MCF 10A (cell line): ENCODE results near the gene SPDYE2B. TPM values are rescaled to one million over a fixed set of nuclear protein-coding genes. Genes with fewer than 3 reads are reported as not detected.
"Not testable (repeated sequence)": the region's sequence is repeated elsewhere in the genome, so short reads cannot be mapped to it uniquely, and the experiment has no call there.

Source experiments
- BruUV-seq: library from RNA; stranded (reverse); fragments of 400-500 nt; replicated peaks from 2 replicates; lab custom pipeline; 2021; lab: Mats Ljungman, UMichigan
- CTCF ChIA-PET: fragments of 300-600 bp; sonication (Branson Sonifier 250); formaldehyde crosslinking; extraction: SDS; loops from one replicate; lab custom pipeline; 2021; ENCODE audit warnings: antibody characterized with exemption, inconsistent platforms; lab: Yijun Ruan, JAX
- POLR2A ChIA-PET: fragments of 300-600, 350-650 bp; sonication (Branson Sonifier 250); formaldehyde crosslinking; extraction: SDS; loops from one replicate; lab custom pipeline; 2020; ENCODE audit warnings: antibody characterized with exemption, inconsistent platforms; lab: Yijun Ruan, JAX
- DNase-seq: peaks from one replicate; pipeline ENCODE4 v3.0.0-alpha.2; 2018; ENCODE audit not compliant: unreplicated experiment
- H3K27ac Mint-ChIP-seq: one replicate; pipeline ENCODE4 v1.8.0; 2022; ENCODE audit warnings: mild to moderate bottlenecking, low read depth, mixed read lengths; ENCODE audit not compliant: unreplicated experiment
- H3K27me3 Mint-ChIP-seq: one replicate; pipeline ENCODE4 v1.8.0; 2022; ENCODE audit warnings: mixed read lengths; ENCODE audit not compliant: insufficient read depth, unreplicated experiment
- H3K36me3 Mint-ChIP-seq: one replicate; pipeline ENCODE4 v1.8.0; 2022; ENCODE audit warnings: mild to moderate bottlenecking, moderate library complexity, mixed read lengths; ENCODE audit not compliant: insufficient read depth, unreplicated experiment
- H3K4me1 Mint-ChIP-seq: one replicate; pipeline ENCODE4 v1.8.0; 2022; ENCODE audit warnings: mixed read lengths; ENCODE audit not compliant: insufficient read depth, unreplicated experiment
- H3K4me3 Mint-ChIP-seq: one replicate; pipeline ENCODE4 v1.8.0; 2022; ENCODE audit warnings: mild to moderate bottlenecking, moderate library complexity, mixed read lengths; ENCODE audit not compliant: unreplicated experiment
- H3K9me3 Mint-ChIP-seq: one replicate; pipeline ENCODE4 v1.8.0; 2022; ENCODE audit warnings: mixed read lengths; ENCODE audit not compliant: unreplicated experiment
- intact Hi-C: fragments of 100-400 bp; cut with micrococcal nuclease; formaldehyde crosslinking; loops from 2 replicates; pipeline ENCODE4 v1.14.1; 2022
- total RNA-seq: library from RNA; stranded (reverse); gene quantifications from 2 replicates; pipeline ENCODE4 v1.2.3, GENCODE V29; 2022

SPDYE2B gene
- total RNA-seq, 1 experiment from 2014 or later: not detected

DNA sequence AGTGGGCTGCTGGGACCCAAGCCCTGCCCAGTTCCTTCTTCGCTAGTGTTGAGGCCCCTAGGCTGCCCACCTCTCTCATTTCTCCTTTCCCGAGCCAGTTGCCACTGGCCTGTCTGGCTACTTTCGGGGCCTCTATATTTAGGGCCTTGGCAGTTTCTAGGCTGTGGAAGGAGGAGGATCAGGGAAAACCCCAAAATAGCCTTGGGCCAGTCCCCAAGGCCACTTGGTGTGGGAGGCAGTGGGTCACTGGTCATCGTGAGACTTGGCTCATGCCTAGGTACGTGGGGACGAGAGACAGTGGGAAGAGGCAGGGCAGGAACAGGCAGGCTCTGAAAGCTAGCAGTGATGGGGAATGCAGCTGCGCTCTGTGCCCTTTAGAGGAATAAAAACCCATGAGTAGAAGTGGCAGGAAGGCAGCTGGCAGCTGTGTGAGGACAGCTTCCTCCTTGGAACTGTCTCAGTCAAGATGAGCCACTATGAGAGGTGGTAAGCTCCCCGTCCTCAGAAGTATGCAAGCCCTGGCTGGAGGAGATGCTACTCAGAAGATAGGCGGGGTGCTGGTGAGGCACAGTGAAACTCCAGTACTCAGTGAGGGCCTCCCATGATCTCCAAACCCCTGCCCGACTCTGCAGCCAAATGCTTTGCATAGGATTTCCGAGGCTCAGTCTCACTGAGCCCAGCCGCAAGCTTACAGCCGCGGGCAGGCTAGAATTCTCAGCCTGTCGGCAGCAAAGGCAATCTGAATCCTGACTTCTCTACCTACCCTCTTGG is 36.4 kb upstream of the SPDYE2B start:
- POLR2A ChIA-PET, H3K4me3 Mint-ChIP-seq, BruUV-seq, H3K36me3 Mint-ChIP-seq, H3K27ac Mint-ChIP-seq, DNase-seq, H3K4me1 Mint-ChIP-seq, H3K27me3 Mint-ChIP-seq, intact Hi-C loops, CTCF ChIA-PET, H3K9me3 Mint-ChIP-seq: not testable (repeated sequence)

DNA sequence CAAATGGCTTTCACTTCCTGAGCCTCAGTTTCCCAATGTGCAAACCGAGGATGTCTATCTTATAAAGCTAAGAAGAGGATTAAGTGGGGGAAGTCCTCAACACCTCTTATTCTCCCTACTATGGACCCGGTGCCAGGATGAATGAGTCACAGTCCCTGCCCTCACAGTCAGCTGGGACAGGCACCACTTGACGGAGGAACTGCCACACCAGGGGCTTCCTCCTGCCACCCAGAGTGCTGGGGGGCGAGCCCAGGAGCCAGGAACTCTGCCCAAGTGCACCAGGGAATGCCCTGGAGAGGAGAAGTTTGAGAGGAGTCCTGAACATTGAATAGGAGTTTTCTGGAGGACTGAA is 35.8 kb upstream of the SPDYE2B start:
- BruUV-seq, DNase-seq, H3K27ac Mint-ChIP-seq, H3K4me1 Mint-ChIP-seq, H3K27me3 Mint-ChIP-seq, intact Hi-C loops, H3K9me3 Mint-ChIP-seq, CTCF ChIA-PET, H3K4me3 Mint-ChIP-seq, POLR2A ChIA-PET, H3K36me3 Mint-ChIP-seq: not testable (repeated sequence)

DNA sequence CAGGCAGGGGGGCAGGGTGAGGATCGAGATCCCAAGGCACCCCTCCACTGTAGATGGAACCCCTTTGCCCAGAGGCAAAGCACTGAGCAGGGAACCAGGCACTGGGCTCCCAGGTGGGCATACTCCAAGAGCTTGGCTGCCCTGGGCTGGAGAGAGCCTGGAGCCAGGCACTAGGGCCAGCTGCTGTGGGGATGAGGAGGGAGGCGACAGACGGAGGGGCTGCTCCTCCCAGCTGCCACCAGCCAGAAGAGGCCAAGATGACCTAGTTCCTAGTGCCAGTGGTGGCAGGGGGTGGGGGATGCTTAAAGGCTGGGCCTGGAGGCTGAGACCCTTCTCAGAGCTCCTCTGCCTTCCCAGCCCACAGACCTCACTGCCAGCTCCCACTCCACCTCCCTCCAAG is 35.2 kb upstream of the SPDYE2B start:
- intact Hi-C loops, H3K27ac Mint-ChIP-seq, H3K4me3 Mint-ChIP-seq, H3K27me3 Mint-ChIP-seq, DNase-seq, POLR2A ChIA-PET, CTCF ChIA-PET, H3K36me3 Mint-ChIP-seq, H3K4me1 Mint-ChIP-seq, BruUV-seq, H3K9me3 Mint-ChIP-seq: not testable (repeated sequence)

DNA sequence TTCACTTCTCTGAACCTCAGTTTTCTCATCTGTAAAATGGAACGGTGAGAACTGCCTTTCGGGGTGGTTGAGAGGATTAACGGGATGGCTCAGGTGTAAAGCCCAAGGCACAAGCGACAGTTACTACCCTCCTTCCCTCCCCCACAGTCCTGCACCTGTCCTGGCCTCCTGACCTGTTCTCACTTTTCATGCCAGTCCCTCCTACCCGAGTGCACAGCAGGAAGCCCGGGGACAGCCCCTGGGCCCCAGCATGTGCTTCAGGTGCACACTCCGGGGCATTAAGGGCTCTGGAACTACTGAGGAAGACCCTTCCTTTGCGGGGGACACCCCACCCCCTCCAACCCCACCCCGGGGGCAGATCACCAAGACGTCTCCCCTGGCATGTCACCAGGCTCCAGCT is 34.2 kb upstream of the SPDYE2B start:
- H3K4me3 Mint-ChIP-seq, H3K27ac Mint-ChIP-seq, CTCF ChIA-PET, intact Hi-C loops, BruUV-seq, H3K27me3 Mint-ChIP-seq, POLR2A ChIA-PET, H3K9me3 Mint-ChIP-seq, H3K4me1 Mint-ChIP-seq, DNase-seq, H3K36me3 Mint-ChIP-seq: not testable (repeated sequence)

DNA sequence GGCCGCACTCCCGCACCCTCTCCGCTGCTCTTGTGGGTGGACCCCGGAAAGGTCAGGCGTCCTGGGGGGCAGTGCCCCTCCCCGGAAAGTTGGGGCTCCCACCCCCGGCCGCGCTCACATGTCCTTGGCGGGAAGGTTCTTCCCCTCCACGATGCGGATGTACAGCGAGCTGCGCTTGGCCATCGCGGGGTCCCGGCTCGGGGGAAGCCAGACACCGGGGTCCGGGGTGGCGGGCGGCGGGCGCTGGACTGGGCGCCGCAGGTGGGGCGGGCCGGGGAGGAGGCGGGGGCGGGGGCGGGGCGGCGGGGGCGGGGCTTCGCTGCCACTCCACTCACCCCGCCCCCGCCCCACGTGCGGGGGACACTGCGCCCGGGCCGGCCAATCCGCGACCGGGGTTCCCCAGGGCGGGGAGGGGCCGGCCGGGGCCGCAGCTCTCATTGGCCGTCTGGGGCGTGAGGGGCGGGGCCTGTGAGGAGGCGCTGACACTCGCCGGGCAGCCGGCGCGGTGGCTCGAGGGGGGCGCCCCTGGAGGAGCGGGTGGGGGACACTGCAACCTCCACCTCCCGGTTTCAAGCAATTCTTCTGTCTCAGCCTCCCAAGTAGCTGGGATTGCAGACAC is 33.5 kb upstream of the SPDYE2B start, which contains the start of gene RASA4:
Gene RASA4 (minus strand): TSS at position 250 of the 619 bp plus-strand sequence. CDS start 67 bp downstream, at position 183.
- H3K27ac Mint-ChIP-seq, H3K4me3 Mint-ChIP-seq, CTCF ChIA-PET, H3K9me3 Mint-ChIP-seq, H3K27me3 Mint-ChIP-seq, BruUV-seq, POLR2A ChIA-PET, DNase-seq, intact Hi-C loops, H3K4me1 Mint-ChIP-seq, H3K36me3 Mint-ChIP-seq: not testable (repeated sequence)

DNA sequence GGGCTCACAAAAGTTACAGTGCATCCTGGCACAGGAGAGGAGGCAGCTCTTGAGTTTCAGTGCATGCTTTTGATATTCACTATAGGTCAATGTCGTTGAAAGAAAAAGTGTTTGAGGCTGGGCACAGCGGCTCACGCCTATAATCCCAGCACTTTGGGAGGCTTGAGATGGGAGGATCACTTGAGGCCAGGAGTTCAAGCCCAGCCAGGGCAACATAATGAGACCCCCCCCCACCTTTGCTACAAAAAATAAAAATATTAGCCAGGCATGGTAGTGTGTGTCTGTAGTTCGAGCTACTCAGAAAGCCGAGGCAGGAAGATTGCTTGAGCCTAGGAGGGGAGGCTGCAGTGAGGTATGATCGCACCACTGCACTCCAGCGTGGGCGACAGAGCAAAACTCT is 32.0 kb upstream of the SPDYE2B start:
- intact Hi-C loops, DNase-seq, H3K36me3 Mint-ChIP-seq, H3K4me1 Mint-ChIP-seq, BruUV-seq, H3K27ac Mint-ChIP-seq, H3K27me3 Mint-ChIP-seq, CTCF ChIA-PET, H3K4me3 Mint-ChIP-seq, POLR2A ChIA-PET, H3K9me3 Mint-ChIP-seq: not testable (repeated sequence)

DNA sequence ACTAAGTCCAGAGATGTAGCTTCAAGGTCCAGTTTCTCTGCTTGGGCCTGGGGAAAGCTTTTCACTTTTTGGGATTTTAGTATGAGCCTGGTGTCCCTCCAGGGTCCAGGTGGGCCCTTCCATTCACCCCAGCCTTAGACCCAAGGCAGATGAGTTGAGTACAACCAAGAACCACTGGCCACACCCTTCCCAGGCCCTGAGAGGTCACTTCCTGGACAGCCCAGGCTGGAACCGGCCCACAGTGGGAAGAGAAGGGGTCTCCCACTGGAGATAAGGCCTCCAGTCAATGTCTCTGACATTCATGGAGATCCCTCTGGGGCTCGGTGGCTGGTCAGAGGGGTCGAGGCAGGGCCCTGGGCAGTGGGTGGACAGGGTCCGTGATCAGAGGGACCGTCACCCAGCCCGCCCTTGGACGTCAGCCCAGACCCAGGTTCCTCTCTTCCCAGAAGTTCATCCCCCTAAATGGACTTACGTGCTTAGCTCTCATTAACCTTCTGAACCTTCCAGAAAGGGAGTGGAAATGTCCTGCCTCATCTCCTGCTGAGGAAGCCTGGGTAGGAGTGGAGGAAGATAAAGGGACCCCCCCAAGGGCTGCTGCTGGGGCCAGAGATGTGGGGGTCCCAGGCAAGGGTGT is 22.7 kb upstream of the SPDYE2B start:
- DNase-seq, BruUV-seq, CTCF ChIA-PET, intact Hi-C loops, H3K4me3 Mint-ChIP-seq, H3K9me3 Mint-ChIP-seq, H3K27ac Mint-ChIP-seq, H3K36me3 Mint-ChIP-seq, H3K4me1 Mint-ChIP-seq, H3K27me3 Mint-ChIP-seq: not testable (repeated sequence)
- POLR2A ChIA-PET: interaction anchor here (0.7 kb wide), 1 partner anchor 934 kb away, joined by 3 read pairs; no protein-coding TSS in a partner anchor

DNA sequence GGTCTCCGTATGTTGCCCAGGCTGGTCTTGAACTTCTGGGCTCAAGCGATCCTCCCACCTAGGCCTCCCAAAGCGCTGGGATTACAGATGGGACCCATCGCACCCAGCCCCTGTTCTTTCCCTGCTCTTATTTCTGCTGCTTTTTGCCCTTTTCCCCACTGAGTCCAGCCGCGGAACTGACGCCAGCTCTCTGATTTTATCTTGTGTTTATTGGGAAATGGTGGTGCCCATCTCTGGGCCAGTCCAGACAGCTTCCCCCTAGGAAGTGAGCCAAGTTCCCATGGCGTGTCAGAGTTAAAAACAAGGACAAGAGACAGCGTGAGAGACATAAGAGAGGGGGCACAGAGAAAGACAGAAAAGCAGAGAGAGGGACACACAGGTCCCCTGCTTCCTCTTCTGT is 19.5 kb upstream of the SPDYE2B start:
- H3K4me1 Mint-ChIP-seq, DNase-seq, H3K27me3 Mint-ChIP-seq, intact Hi-C loops, H3K4me3 Mint-ChIP-seq, H3K9me3 Mint-ChIP-seq, CTCF ChIA-PET, H3K36me3 Mint-ChIP-seq, BruUV-seq, POLR2A ChIA-PET, H3K27ac Mint-ChIP-seq: not testable (repeated sequence)

DNA sequence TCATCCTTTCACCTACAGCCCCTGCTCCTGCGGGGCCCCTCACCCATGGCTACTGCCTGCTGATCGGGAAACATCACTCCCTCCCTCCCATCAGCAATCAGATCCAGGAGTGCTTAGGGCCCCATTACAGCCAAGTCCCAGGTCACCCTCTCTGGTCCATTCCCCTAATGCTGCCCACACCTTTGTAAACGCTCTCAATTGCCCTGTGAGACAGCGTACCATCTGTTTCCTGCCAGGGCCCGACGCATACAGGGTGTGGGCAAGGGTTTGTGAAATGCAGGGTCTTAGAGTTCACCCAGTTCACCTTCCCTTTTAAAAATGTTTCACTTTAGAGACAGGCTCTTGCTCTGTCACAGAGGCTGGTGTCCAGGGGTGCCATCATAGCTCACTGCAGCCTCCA is 15.8 kb upstream of the SPDYE2B start:
- POLR2A ChIA-PET, H3K9me3 Mint-ChIP-seq, H3K27ac Mint-ChIP-seq, H3K36me3 Mint-ChIP-seq, intact Hi-C loops, BruUV-seq, H3K4me1 Mint-ChIP-seq, H3K4me3 Mint-ChIP-seq, CTCF ChIA-PET, DNase-seq, H3K27me3 Mint-ChIP-seq: not testable (repeated sequence)
